ENCODE results near the gene RARG.
"Not testable (repeated sequence)": the region's sequence is repeated elsewhere in the genome, so short reads cannot be mapped to it uniquely, and the experiment has no call there.

The RARG gene

DNA sequence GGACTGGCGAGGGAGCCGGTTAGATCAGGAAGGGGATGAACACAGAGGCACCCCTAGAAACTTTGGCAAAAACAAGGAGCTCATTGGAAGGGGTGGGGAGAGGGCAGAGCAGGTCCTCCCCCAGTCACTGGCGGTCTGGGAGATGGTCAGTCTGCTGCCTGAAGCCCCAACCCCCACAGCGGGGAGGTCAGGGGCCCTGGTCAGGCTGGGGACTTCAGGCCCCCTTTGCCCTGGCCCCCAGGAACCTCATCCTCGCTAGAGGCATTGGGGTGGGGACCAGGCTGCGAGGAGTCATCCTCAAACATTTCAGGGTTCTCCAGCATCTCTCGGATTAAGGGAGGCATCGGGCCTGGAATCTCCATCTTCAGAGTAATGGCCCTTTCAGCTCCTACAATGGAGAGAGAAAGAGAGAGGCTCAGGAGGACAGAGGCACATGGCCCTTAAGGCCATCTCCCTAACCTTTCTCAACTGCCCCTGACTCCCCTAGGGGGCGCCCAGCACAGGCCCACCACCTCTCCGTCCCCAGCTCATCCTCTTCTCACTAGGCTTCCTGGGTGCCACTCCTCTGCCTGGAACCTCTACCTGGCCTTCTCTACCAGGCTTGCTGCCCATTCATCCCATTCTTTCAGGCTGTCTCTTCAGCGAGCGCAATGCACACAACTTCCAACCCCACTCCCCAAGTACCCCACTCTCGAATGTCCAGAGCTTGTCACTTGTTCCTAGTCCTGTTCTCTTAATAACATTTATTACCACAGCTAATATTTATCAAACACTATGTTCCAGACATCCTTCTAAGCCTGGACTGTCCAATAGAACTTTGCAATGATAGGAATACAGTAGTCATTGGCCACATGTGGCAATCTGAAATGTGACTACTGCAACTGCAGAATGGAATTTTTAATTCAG, 20.3 kb downstream of the RARG start:
- in situ Hi-C loops (cut with MboI; ENCODE audit: low sequenced_read_pairs), result no loop called here

DNA sequence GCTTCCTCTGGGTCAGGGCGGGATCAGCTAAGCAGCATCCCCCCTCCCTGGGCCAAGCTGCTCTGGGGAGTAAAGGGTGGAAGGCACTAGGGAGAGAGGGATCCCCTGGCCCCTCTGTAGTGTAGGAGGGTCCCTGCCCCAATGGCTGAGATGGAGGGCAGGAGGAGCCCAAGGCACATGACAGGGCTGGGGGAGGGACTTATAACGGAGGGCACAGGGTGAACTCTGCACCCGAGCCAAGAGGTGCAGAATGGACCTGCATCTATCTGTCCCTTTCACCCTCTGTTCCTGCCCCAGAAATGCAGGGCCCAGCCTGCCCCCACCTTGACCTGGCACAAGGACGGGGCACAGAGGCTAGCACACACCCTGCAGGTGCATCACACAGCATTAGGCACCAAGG, 21.2 kb downstream of the RARG start:
- in situ Hi-C loops (cut with MboI; ENCODE audit: low sequenced_read_pairs), result no loop called here

DNA sequence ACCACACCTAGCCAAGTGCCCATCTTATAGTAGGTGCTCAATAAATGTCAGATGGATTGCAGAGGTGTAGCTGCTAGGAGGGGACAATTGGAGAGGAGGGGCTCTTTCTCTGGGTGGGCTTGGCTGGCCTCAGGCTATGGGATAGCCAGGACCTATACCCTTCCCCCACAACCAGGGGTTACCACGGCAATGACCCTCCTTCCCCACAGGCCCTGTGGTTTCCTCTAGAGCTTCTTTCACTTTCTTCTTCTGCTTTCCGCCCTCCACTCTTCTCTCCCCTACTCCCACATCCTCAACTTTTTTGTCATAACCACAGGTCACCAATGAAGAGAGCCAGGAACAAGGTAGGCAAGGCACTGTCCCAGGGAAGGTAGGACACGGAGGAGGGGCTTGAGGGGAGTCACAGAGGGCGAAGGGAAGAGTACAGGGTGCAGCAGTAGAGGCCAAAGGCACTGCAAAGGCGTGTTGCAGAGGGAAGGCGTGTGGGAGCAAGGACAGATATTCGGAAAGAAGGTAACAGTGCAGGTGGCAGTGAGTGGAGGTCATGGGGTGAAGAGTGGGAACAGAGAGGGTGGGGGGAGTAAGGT, 23.0 kb downstream of the RARG start:
- in situ Hi-C loops (cut with MboI; ENCODE audit: low sequenced_read_pairs), result no loop called here

DNA sequence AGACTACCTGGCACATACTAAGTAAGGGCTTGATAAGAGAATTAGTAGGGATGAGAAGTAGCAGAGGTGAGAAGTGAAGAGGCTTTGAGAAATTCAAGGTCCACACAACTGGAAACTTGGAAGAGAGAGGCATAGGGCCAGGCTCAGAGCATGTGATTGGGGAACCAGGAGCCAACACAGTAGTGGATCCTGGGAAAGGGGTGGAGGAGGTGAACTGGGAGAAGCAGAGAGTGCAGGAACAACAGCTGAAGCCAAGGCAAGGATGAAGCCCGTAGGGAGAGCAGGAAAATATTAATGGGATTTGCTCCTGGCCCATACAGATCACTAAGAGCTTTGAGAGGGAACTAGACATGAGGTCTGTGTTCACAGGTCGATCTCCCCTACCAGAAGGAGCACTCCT, 23.6 kb downstream of the RARG start:
- in situ Hi-C loops (cut with MboI; ENCODE audit: low sequenced_read_pairs), result no loop called here

DNA sequence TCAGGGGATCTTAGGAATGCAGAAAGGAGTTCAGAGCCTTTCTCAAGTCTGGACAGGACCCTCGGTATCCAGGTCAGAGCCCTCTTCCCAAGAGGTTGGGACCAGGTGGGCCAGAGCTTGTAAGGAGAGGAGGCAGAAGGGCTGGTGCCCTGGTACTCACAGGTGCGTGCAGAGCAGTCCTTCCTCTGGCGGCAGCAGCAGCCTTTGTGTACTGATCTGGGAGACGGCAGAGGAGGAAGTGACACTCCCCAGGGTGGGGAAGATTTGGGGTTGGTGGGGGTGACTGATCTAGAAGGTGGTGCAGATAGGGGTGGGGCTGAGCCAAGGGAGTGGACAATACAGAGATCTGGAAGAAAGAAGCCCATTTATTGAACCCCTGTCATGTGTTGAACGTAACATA, 25.0 kb downstream of the RARG start, which contains the start of gene ITGB7:
Gene ITGB7, minus strand, starts transcription at position 210 of the 400 bp plus-strand sequence. CDS start 6,808 bp downstream, outside the sequence.
- in situ Hi-C loops (cut with MboI; ENCODE audit: low sequenced_read_pairs), result no loop called here

DNA sequence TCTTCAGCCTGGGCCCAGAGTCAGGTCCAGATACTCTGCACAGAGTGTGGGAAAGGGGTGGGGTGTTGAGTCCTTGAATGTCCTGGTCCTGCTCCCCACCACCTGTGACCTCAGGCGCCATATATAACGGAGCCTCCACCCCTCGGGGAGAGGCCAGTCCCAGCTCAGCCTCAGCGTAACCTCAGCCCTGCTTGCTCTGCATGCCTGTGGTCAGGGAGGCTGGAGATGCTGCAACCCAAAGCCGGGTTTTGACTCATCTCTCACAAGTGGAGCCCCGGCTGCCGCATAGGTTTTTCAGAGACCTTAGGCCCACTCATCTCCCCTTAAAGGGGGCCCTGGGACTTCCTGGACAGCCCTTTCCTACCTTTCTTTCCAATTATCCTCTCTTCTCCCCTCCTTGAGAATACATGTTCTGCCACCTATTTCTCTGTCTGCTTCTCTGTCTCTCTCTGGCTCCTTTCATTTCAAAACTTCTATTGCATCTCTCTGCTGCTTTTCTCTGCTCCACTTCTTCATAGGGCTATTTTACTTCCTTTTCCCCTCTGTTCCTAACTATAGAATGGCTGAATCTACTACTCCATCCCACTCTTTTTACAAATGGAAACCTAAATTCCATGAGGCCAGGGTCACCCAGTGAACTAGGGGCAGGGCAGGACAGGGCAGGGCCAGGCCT, 26.1 kb downstream of the RARG start:
- in situ Hi-C loops (cut with MboI; ENCODE audit: low sequenced_read_pairs), result no loop called here

DNA sequence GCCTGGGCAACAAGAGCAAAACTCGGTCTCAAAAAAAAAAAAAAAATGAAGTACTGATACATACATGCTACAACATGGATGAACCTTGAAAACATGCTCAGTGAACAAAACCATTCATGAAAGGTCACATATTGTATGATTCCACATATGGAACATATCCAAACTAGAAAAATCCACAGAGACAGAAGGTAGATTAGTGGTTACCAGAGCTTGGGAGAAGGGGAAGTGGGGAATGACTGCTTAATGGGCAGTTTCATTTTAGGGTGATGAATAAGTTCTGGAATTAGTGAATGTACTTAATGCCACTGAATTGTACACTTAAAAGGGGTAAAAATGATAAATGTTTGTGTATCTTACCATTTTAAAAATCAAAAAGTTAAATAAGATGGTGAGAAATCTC, 27.7 kb downstream of the RARG start:
- in situ Hi-C loops (cut with MboI; ENCODE audit: low sequenced_read_pairs), result no loop called here

DNA sequence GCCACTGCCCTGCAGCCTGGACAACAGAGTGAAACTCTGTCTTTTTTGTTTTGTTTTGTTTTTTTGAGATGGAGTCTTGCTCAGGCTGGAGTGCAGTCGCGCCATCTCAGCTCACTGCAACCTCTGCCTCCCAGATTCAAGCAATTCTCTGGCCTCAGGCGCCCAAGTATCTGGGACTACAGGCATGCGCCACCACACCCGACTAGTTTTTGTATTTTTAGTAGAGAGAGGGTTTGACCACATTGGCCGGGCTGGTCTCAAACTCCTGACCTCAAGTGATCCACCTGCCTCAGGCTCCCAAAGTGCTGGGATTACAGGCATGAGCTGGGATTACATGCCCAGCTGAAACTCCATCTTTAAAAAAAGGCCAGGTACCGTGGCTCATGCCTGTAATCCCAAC, 29.7 kb downstream of the RARG start:
- in situ Hi-C loops (cut with MboI; ENCODE audit: low sequenced_read_pairs), result not testable (repeated sequence)

DNA sequence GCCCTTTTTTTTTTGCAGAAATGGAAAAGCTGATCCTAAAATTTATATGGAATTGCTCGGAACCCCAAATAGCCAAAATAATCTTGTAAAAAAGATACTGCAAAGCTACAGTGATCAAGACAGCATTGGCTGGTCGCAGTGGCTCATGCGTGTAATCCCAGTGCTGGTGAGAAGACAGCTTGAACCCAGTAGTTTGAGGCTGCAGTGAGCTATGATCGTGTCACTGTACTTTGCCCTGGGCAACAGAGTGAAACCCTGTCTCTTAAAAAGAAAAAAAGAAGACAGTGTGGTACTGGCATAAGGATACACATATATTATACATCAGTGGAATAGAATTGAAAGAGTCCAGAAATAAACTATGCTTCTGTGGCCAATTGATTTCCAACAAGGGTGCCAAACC, 30.4 kb downstream of the RARG start:
- in situ Hi-C loops (cut with MboI; ENCODE audit: low sequenced_read_pairs), result no loop called here

DNA sequence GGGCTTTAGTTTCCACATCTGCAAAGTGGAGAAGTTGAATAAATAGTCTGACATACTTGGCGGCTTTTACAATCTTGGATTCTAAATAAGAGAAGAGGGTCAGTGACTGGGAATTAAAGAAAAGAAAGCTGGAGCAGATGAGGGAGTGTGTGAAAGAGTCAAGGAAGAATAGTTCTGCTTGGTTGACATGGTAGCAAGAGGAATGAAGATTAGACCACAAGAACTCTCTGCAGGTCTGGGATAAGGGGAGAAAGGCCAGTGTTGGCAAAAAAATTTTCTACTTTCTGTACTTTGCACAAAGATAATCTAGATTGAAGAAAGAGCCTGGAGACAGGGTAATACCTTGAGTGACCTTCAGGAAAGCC, 30.9 kb downstream of the RARG start:
- in situ Hi-C loops (cut with MboI; ENCODE audit: low sequenced_read_pairs), result no loop called here

DNA sequence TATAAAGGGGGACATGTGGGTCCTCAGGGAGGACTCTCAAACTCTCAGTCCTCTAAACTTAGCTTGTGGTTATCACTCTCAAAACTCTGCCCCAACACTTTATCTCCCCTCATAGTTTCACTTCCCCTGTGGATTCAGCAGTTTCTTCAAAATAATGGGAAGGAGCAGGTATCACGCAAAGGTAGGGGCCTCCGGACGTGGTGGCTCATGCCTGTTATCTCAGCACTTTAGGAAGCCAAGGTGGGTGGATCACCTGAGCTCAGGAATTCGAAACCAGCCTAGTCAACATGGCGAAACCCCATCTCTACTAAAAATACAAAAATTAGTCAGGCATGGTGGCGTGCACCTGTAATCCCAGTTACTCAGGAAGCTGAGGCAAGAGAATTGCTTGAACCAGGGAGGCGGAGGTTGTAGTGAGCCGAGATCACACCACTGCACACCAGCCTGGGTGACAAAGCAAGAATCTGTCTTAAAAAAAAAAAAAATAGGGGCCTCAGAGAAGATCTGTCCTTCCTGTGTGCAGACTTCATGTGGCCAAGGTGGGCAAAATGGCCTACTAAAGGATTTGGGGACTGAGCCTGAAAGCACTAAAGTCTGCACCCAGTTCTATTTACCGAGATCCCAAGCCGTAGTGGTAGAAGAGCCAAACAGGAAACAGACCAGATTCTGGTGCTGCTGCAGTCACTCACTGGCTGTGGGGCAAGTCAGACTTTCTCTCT, 31.4 kb downstream of the RARG start:
- in situ Hi-C loops (cut with MboI; ENCODE audit: low sequenced_read_pairs), result no loop called here

DNA sequence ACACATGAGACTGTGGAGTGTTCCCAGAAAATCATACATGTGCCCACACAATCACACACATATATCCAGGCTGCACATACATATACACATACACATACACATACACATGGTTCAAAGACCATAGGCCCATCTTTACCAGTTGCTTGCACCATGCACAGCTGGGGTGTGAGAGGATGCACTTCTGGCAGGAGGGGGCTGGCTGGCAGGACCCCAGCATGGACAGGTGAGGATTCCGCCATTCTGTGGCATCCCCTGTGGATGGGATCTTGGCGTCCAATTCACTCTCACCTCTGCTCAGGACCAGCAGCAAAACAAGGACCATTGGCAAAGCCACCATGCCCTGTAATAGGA, 31.9 kb downstream of the RARG start:
- in situ Hi-C loops (cut with MboI; ENCODE audit: low sequenced_read_pairs), result no loop called here

DNA sequence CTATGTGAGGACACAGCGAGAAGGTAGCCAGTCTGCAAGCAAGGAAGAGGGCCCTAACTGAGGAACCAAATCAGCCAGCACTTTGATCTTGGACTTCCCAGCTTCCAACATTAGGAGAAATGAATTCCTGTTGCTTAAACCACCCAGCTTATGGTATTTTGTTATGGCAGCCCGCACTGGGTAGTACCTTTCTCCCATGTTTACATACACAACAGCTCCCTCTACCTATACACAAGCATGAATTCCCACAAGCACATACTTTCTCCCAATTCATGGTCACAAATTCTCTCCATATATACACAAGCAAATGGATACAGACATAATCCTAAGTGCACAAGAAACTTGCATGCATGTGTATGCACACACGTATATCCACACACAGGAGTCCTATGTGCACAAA, 32.3 kb downstream of the RARG start:
- in situ Hi-C loops (cut with MboI; ENCODE audit: low sequenced_read_pairs), result no loop called here

DNA sequence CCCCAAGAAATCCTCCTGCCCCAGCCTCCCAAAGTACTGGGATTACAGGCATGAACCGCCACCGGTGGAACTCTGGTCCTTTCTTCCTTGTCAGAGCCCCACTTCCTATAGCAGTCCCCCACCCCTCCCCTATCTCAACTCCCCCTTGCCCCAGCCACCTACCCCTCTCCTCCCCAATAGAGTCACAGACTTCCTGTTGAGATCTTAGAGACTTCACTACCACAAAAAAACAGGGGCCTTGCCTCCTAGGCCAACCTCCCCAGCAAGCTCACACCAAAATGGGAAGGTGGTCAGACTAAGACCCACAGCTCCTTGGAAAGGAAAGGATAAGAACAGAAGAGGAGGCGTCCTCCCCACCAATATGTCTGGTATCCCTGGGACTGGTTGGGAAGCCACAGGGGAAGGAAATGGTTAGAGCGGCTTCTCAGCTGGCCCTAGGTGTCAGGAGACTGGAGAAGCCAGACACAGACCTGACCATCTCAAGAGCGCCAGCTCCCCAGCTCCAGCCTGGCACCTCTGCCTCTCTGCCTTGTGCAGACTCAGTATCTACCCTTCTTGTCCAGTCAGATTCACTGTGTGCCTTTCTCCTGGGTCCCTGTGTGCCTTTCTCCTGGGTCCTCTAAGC, 33.4 kb downstream of the RARG start:
- in situ Hi-C loops (cut with MboI; ENCODE audit: low sequenced_read_pairs), result no loop called here

DNA sequence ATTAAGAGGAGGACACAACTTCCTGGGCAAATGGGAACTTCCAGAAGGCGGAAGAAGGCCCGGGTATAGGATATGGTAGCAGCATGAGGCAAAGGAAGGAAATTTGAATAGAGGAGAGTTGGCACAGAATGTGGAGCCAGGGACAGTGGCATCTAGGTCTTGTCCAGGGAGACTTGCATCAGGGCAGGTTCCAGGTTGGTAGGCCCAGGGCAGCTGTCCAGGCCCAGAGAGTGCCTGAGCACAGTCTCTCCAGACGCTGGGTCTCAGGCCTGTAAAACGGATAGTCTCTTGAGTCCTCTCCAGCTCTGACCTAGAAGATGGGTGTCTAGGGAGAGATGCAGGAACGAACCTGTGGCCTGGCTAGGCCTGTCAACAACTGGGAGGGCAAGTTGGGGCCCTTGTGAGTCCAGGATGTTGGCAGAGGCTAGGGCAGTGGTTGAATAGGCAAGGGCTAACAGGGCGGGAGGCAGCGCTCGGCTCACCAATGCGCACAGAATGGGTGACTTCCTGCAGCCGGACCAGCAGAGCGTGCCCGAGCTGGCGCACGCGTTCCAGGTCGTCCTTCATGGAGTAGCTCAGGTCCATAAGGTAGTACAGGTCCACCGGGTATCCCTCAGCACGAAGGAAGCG, 34.9 kb downstream of the RARG start:
- in situ Hi-C loops (cut with MboI; ENCODE audit: low sequenced_read_pairs), result no loop called here

DNA sequence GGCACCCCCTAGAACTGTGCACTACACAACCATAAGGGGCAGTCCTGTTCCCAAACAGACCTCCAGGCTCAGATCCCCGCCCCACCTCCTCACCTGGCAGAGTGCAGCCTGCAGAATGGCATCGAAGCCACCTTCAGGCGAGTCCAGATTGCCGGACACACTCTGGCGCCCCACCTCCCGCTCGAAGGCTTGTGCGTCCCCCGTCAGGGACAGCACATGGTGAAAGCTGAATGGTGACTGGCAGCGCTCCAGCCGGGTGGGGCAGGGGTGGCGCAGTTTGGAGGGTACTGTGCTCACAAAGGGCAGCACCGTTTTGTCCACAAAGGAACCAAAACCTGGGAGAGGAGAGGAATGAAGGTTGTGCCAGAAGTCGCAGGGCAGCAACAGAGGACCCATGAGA, 35.5 kb downstream of the RARG start:
- in situ Hi-C loops (cut with MboI; ENCODE audit: low sequenced_read_pairs), result no loop called here

DNA sequence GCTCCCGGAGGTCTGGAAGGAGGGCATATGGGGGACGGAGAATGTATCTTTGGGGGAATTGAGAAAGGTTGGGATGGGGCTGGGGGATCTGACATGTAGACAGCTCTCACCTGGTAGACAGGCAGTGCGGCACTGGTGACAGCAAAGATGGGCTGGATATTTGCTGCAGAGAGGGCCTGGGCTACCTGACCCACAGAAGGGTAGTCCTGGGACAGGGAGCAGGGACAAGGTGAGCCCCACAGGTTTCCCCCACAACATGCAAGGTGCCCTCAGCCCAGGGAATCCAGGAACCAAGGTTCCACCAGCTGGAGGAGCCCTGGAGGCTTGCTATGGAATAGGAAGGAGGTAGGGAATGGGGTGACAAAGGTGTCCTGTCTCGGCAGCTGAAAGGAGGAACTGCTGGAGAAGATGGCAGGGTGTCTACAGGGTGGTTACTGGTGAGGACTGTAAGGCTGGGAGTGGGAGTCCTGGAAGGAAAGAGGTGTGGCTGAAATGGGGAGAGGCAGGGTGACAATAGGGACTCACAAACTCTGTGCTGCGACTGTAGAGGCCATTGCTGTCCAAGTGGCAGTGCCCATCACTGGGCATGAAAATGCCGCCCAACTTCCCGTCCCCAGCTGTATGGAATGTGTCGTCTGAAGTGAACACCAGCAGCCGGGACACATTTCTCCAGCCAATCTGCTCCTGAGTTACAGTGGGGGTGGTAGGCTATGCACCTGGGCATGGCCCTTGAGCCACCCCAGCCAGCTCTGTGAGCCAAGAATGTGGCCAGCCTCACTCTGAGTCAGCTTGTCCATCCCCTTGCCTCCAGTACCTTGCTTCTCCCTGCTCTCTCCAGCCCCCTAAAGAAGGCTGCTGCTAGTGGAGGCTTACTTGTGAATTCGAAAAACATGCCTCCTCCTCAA, 36.2 kb downstream of the RARG start:
- in situ Hi-C loops (cut with MboI; ENCODE audit: low sequenced_read_pairs), result no loop called here

DNA sequence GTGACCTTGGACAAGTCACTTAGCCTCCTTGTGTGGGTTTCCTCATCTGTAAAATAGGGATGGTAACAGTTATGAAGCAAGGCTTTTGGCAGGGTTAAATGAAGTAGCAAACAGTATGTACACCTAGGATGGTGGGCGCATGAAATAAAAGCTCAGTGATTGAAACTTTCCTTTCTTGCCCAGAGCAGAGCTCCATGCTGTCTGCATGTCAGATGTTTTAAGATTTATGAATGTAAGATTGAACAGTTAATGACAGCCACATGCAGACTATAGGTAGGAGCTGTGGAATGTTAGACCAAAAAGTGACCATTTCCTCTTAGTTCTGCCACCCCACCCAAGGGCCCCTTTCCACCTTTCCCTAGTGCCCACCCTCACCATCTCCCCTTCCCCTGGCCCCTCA, 37.0 kb downstream of the RARG start:
- in situ Hi-C loops (cut with MboI; ENCODE audit: low sequenced_read_pairs), result no loop called here

DNA sequence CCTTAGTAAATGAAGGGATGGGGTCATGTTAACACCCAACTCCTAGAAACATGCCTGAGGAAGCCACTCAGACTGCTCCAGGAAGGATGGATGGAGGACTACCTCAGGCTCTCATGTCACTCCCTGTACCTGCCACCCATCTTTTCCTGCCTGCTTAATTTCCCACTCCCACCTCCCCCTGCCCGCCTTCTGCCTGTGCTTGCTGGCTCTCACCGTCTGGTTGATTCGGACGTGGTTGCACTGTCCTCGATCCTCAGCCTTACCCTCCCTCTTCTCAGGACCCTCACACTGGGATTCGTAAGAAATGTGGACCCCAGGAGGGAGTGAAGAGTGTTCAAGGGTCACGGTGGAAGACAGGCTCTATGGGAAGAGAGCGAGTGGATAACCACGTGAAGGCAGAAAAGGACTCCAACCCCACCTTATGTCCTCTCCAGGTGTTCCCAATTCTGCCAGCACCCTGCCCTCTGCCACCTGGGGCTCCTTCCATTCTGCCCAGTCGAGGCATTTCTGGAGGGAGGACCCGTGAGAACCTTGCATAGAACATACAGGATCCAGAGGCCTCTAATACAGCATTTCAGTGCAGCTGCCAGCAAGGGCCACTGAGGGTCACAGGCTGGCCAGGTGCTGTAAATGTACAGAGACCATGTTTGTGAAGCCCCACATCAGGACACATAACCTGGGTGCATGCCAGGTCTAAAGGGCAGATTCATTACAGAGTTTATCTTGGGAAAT, 37.9 kb downstream of the RARG start:
- in situ Hi-C loops (cut with MboI; ENCODE audit: low sequenced_read_pairs), result no loop called here
